Stimulated activated CD8-positive, alpha-beta memory T cell treated with anti-CD3 and anti-CD28 coated beads, Interleukin-15, amount 100 ng/mL, for 24 hours (primary cell): ENCODE results near the gene ORAI2.
A peak's percentile ranks its signal among the peaks of the same experiment; 100 is the strongest.
"Not testable (repeated sequence)": the region's sequence is repeated elsewhere in the genome, so short reads cannot be mapped to it uniquely, and the experiment has no call there.

Experiments used
- DNase-seq: peaks from one replicate; pipeline ENCODE4 v3.0.0-alpha.2; 2020; ENCODE audit warnings: low read depth

ORAI2 gene

DNA sequence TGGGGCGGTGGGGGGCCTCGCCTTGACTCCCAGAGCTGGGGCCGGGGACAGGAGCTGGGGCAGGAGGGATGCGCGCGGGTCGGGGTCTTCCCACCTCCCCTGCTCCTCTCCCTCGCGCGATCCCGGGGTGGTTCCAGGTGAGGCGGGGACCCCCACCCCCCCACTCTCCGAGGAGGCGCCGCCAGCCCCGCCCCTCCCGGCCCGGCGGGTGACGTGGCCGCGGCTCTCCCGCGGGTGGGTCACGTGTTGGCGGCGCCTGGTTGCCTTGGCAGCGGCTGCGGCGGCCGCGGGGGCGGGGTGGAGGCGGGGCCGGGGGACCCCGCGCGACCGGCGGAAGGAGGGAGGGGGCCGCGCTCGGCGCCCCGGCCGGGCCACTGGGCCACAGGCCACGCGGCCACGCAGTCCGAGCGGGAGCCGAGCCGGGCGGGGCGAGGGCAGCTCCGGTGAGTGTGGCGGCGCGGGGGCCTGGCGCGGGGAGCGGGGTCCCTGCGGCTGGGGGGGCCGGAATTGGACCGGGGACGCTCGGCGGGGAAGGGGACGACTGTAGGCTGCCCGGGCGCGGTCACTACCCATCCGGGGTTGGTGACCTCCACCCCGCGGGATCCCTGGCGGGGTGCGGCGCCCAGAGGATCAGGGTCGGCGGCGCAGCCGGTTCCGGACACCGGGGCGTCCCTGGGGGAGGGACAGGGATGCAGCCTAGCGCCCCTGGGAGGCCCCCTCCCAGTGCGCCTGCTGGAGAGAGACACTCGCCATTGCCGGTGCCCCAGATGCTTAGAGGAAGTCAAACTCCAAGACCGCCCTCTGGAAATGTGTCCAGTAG lies at the start of gene ORAI2:
Gene ORAI2, plus strand, starts transcription at position 357 of the 820 bp plus-strand sequence. CDS start 5,382 bp downstream, outside the sequence.
- DNase-seq, result peak; percentile 87

- DNase-seq, result no peak
Measured at GRCh38 chr7:102387064-102387463, 46.3 kb upstream of the ORAI2 start.

- no peak for DNase-seq
Measured at GRCh38 chr7:102389810-102390209, 43.6 kb upstream of the ORAI2 start.

GRCh38 chr7:102390697-102391484 lies 42.5 kb upstream of the ORAI2 start:
- DNase-seq, result peak; percentile 34

- no peak for DNase-seq
Measured at GRCh38 chr7:102392330-102392729, 41.0 kb upstream of the ORAI2 start.

DNA sequence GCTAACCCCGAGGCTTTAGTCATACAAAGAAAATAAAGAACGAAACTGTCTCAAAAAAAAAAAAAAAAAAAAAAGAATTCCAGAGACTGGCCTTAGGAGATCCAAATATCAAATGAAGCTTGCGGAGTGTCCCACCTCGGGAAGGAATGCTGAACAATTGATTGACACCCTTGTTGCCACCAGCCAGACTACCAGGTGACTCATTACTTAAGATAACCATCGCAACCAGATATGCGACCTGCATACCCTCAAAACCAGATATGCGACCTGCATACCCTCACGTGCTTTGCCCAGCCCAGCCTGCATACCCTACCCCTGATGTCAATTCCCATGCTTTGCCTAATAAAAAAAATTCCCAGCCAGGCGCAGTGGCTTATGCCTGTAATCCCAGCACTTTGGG lies 39.9 kb upstream of the ORAI2 start:
- no peak for DNase-seq

- DNase-seq, result no peak
Measured at GRCh38 chr7:102395592-102395872, 37.8 kb upstream of the ORAI2 start.

GRCh38 chr7:102395873-102396709 lies 37.3 kb upstream of the ORAI2 start, which contains the start of gene PRKRIP1:
Gene PRKRIP1, plus strand, starts transcription at chr7:102396363. Its CDS starts 49 bp downstream, at chr7:102396412.
- DNase-seq, result peak; percentile 40

DNA sequence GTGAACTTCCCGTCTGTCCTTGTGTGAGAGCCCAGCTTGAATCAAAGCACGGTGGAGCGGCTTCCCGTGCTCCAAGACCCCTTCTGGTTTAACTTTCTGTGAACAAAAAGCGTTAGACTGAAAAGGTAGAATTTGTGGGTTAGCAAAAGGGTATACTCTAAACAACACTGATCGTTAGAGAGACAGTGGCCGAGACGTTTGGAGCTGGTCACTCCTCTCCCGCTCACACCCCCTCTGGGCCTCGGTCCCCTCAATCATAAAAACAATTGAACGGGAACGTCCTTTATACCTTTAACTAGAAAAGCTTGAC lies 36.7 kb upstream of the ORAI2 start:
- DNase-seq, result no peak

DNA sequence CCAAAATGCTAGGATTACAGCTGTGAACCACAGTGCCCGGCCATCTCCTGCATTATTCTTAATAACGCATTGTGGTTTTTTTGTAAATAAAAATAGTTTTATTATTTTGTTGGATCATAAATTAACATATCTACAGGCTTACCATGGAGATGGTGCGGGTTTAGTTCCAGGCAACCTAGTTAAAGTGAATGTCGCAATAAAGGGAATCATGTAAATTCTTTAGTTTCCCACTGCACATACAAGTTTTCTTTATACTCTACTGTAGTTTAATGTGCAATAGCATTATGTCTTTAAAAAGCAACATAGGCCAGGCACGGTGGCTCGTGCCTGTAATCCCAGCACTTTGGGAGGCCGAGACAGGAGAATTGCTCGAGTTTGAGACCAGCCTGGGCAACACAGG lies 34.8 kb upstream of the ORAI2 start:
- DNase-seq, result no peak

DNA sequence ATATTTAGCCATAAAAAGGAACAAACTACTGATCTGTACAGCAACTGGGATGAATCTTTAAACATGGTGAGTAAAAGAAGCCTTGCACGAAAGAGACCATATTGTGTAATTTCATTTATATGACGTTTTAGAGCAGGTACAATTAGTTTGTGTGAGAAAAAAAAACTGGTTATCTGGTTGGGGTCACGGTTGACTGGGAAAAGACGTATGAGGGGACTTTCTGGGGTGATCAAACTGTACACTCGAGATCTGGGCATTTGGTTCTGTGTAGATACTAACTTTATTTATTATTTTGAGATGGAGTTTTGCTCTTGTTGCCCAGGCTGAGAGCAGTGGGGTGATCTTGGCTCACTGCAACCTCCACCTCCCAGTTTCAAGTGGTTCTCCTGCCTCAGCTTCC lies 33.0 kb upstream of the ORAI2 start:
- no peak for DNase-seq

DNA sequence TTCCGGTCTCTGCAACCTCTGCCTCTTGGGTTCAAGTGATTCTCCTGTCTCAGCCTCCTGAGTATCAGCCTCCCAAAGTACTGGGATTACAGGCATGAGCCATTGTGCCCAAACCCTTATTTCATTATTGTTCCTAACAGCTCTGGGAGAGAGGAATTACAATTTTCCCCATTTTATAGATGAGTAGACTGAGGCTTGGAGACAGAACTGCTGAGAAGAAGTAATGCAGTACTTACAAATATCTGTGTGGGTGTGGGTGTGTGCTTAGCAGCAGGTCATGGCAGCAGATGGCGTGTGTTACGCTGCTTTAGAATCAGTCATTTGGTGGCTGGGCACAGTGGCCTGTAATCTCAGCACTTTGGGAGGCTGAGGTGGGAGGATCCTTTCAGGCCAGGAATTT lies 29.8 kb upstream of the ORAI2 start:
- DNase-seq, result no peak

DNA sequence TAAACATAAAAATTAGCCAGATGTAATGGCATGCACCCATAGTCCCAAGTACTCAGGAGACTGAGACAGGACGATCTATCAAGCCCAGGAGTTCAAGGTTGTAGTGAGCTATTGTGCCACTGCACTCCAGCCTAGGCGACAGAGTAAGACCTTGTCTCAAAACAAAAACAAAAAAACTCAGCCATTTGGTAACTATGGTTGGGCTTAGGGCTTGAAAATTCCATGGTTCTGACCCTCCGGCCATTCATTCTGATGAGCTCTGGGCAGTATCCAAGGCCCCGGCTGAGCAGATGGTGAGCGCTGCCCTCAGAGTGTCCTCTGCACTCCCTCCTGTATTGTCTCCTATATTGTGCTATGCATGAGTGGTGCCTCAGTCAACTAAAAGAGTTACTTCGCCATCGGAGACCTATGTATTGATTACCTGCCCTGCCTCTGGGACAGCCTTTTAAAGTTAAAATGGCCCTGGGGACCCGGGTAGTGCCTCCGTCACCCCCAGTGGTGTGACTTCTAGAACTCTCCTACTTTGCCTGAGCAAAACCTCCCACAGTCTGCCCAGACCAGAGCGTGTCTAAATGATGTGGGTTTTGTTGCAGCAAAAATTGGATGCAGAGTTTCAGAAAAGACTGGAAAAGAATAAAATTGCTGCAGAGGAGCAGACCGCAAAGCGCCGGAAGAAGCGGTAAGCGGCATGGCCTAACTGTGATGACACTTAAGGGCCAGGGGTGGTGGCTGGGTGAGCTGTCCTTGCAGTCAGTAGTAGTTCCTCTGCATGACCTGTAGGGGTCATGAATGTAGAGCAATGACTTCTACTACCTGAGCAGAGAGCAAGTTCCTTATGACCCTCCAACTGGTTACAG lies 29.1 kb upstream of the ORAI2 start:
- no peak for DNase-seq

- DNase-seq, result not testable (repeated sequence)
Measured at GRCh38 chr7:102404862-102405188, 28.6 kb upstream of the ORAI2 start.

GRCh38 chr7:102407910-102408309 lies 25.5 kb upstream of the ORAI2 start:
- DNase-seq, result no peak

DNA sequence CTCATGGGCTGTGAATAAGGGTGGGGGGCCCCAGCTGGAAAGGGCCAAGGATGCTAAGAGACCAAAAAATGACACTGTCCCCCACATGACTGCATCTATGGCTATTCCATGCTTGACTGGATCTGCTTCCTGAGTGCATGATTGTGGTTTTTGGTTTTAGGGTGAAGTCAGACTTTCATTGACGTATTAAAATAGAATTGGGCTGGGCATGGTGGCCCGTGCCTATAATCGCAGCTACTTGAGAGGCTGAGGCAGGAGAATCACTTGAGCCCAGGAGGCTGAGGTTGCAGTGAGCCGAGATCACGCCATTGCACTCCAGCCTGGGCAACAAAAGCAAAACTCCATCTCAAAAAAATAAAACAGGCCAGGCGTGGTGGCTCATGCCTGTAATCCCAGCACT lies 24.8 kb upstream of the ORAI2 start:
- not testable (repeated sequence) for DNase-seq

DNA sequence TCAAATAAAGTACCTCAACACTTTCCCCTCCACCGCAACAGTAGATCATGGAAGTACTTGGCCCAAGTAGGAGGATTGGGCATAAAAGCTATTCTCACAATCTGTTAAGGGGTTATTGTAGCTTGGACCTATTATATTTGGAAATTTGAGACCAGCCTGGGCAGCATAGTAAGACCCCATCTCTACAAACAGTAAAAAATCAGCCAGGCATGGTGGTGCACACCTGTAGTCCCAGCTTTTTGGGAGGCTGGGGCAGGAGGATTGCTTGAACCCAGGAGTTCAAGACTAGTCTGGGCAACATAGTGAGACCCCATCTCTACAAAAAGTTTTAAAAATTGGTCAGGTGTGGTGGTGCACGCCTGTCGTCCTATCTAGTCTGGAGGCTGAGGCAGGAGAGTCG lies 24.0 kb upstream of the ORAI2 start:
- no peak for DNase-seq

- no peak for DNase-seq
Measured at GRCh38 chr7:102410123-102410522, 23.3 kb upstream of the ORAI2 start.

- DNase-seq, result no peak
Measured at GRCh38 chr7:102410918-102411317, 22.5 kb upstream of the ORAI2 start.

DNA sequence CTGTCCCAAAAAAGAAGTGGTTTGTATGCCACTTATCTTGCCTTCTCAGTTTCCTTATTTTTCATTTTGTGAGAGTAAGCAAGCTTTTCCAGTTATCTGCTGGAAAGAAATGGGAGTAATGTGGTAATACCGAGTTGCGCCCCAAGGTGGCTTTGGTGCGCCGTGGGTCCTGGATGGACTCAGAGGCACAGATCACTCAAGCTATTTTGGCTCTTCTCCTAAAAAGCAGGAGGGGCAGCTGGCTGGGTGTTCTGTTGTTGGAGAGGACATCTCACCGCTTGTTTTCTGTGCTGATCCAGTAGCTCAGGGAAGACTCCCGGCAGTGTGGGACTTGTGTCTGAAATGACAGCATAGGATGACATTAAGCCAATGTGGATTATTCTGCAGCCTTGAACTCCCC lies 20.8 kb upstream of the ORAI2 start:
- no peak for DNase-seq

DNA sequence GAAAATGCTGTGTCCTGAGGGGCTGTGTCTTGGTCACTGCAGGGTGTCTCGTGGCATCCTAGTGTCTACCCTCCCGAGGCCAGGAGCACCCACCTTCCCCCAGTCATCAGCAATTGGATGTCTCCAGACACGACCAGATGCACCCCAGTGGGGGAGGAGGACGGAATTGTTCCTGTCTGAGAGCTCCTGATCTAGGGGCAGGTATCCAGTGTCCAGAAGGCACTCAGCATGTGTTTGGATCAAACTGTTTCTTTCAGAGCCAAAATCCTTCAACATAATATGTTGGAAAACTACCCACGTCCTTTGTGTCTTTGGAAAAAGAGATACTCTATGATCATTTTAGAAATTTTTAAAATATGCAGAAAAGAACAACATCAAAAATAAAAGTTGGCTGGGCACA lies 20.3 kb upstream of the ORAI2 start:
- DNase-seq, result no peak

- no peak for DNase-seq
Measured at GRCh38 chr7:102413611-102414010, 19.8 kb upstream of the ORAI2 start.
